ENCODE data around the gene TTLL8. TPM values are rescaled to one million over a fixed set of nuclear protein-coding genes. Genes with fewer than 3 reads are reported as not detected.

The TTLL8 gene
- total RNA-seq, 1 experiment from 2014 or later: not detected

DNA sequence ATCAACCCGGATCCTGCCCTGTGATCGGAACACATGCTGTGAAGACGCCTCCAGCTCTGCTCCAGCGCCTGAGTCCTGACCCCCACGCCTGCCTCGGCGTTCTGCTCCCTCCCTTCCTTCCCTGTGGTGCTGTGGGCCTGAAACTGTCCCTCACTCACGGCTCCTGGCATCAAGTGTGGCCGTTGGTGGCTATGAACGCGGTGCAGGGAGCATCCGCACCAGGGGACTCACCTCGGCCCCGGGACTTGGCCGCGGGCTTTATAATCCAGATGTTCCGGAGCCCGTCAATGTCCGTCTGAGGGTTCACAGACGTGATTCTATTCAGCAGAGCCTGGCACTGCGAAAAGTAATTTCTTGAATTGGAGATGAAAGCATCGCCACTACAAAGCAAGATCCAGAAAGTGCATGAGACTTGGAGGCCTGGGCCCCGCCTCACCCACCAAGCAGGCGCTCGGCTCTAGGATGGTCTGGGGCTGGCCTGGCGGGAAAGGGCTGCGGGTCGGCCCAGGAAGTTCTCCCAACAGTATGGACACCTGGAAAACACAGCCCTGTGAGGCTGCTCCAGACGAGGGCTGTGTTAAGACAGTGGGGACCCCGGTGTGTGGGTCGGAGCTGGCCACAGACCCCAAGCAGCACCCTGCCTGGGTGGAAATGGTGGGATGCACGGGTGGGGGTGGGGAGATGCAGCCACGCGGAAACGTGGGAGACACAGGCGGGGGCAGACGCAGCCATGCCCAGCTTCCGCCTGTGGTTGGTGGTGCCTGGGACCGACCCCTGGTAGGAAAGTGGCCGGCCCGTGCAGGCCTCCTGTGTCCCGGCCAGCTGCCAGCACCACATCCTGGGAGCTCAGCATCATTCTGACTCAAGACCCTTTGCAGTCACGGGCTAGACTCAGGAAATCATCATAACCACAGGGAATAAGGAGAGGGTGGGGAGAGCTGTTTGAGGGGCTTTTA lies 23.7 kb downstream of the TTLL8 start:
- in situ Hi-C loops (cut with HindIII; ENCODE audit: low pct_unique_long_range_greater_than_20kb, low sequenced_read_pairs) (no loop called here), intact Hi-C loops (cut with micrococcal nuclease; ENCODE audit: unreplicated experiment) (no loop called here)

DNA sequence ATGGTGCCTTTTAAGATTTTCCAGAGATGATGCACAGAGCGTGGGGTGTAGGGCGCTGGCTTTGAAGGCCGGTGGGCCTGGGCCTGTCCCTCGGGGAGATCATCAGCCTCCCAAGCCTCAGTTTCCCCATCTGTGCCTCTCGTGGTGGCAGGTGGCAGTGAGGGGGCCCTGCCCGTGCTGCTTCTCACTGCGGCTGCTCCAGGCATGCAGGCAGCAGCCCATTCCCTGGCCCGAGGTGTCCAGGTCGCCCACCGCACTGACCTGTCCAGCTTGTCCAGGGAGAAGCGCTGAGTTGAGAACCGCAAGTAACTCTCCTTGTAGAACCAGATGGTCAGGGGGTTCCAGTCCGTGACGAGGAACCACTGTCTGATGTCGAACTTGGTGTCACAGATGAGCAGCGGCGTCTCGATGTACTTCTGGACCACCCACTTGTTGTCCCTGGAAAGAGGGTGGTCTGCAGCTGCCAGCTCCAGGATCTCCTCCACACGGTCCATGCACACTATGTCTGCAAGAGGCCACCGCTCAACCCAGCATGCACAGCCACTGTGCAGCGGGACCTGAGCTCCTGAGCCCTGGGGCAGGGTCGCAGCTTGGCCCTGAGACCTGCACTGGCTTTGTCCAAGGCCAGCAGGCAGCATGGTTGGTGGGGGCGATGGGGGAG lies 25.0 kb downstream of the TTLL8 start:
- no peak overlapping the region for H3K27ac ChIP-seq (ENCODE audit: low read length)
- peaks cover 3% of the 10 kb centered on the region for H3K4me1 ChIP-seq (ENCODE audit: control insufficient read depth, insufficient read depth, low read length)
- ChIA-PET POLR2A (no interaction called here), CTCF (no interaction called here)
- ATAC-seq (no peak), DNase-seq (ENCODE audit: low read depth, low spot score) (no peak)
- H3K9me3 ChIP-seq (ENCODE audit: control insufficient read depth, insufficient read depth, low read depth, low read length): no peaks in the 10 kb centered on the region
- BruUV-seq (replicated peaks): no TSS peak
- intact Hi-C loops (cut with micrococcal nuclease; ENCODE audit: unreplicated experiment) (no loop called here), in situ Hi-C loops (cut with HindIII; ENCODE audit: low pct_unique_long_range_greater_than_20kb, low sequenced_read_pairs) (no loop called here)
- H3K36me3 ChIP-seq (ENCODE audit: control insufficient read depth, insufficient read depth, low read length): no peaks in the 10 kb centered on the region
- no peak overlapping the region for H3K4me3 ChIP-seq (ENCODE audit: low read depth in 2 of 2, low read length in 2 of 2)
- TF ChIP-seq POLR2AphosphoS5 (IDR thresholded peaks at IDR 0.05; ENCODE audit: low read depth, low read length) (no peak), REST (IDR thresholded peaks at IDR 0.05; ENCODE audit: insufficient read depth in 1 of 2, low read depth in 2 of 2, low read length in 1 of 2) (no peak), TCF7L2 (IDR thresholded peaks at IDR 0.05; ENCODE audit: low read depth, low read length) (no peak), SIN3A (IDR thresholded peaks at IDR 0.05; ENCODE audit: borderline replicate concordance, insufficient read depth, low read depth, low read length) (no peak)
- TF ChIP-seq, protein P1, sequence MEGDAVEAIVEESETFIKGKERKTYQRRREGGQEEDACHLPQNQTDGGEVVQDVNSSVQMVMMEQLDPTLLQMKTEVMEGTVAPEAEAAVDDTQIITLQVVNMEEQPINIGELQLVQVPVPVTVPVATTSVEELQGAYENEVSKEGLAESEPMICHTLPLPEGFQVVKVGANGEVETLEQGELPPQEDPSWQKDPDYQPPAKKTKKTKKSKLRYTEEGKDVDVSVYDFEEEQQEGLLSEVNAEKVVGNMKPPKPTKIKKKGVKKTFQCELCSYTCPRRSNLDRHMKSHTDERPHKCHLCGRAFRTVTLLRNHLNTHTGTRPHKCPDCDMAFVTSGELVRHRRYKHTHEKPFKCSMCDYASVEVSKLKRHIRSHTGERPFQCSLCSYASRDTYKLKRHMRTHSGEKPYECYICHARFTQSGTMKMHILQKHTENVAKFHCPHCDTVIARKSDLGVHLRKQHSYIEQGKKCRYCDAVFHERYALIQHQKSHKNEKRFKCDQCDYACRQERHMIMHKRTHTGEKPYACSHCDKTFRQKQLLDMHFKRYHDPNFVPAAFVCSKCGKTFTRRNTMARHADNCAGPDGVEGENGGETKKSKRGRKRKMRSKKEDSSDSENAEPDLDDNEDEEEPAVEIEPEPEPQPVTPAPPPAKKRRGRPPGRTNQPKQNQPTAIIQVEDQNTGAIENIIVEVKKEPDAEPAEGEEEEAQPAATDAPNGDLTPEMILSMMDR (IDR thresholded peaks at IDR 0.05): no peak
- H3K27me3 ChIP-seq (ENCODE audit: control insufficient read depth, insufficient read depth, low read length): no peaks in the 10 kb centered on the region

More for the DNA sequence above, 23.7 kb downstream of the TTLL8 start:
- H3K9me3 ChIP-seq (ENCODE audit: control insufficient read depth, insufficient read depth, low read depth, low read length): no peaks in the 10 kb centered on the region
- no peak for DNase-seq (ENCODE audit: low read depth, low spot score)
- no peaks in the 10 kb centered on the region for H3K36me3 ChIP-seq (ENCODE audit: control insufficient read depth, insufficient read depth, low read length)
- no peaks in the 10 kb centered on the region for H3K27me3 ChIP-seq (ENCODE audit: control insufficient read depth, insufficient read depth, low read length)
- POLR2A ChIA-PET: interaction anchor here (0.5 kb wide), 2 partner anchors 77 to 153 kb away, joined by 3 to 11 read pairs; no protein-coding TSS in a partner anchor
- ATAC-seq: no peak
- CTCF ChIA-PET: no interaction called here
- H3K4me3 ChIP-seq (ENCODE audit: low read depth in 2 of 2, low read length in 2 of 2): no peak overlapping the region
- H3K27ac ChIP-seq (ENCODE audit: low read length): no peak overlapping the region
- BruUV-seq (replicated peaks): no TSS peak
- H3K4me1 ChIP-seq (ENCODE audit: control insufficient read depth, insufficient read depth, low read length): no peaks in the 10 kb centered on the region
- no peak for TF ChIP-seq REST (IDR thresholded peaks at IDR 0.05; ENCODE audit: insufficient read depth in 1 of 2, low read depth in 2 of 2, low read length in 1 of 2)
- TF ChIP-seq, protein P1 (IDR thresholded peaks at IDR 0.05): no peak
- TF ChIP-seq SIN3A (IDR thresholded peaks at IDR 0.05; ENCODE audit: borderline replicate concordance, insufficient read depth, low read depth, low read length): no peak
- TF ChIP-seq POLR2AphosphoS5 (IDR thresholded peaks at IDR 0.05; ENCODE audit: low read depth, low read length): no peak
- TF ChIP-seq TCF7L2 (IDR thresholded peaks at IDR 0.05; ENCODE audit: low read depth, low read length): no peak

Measured in Panc1 (cell line).